Ishikawa (cell line): ENCODE measurements around the gene GPR101.

Experiments
- CEBPB ChIP-seq: IDR thresholded peaks from 2 replicates; pipeline ENCODE4 v1.6.1; 2012
- CREB1 ChIP-seq: IDR thresholded peaks from 2 replicates; pipeline ENCODE4 v1.6.1; 2012; ENCODE audit warnings: low read depth
- EGR1 ChIP-seq: IDR thresholded peaks from 2 replicates; pipeline ENCODE4 v1.6.1; 2012
- EP300 ChIP-seq: IDR thresholded peaks from 2 replicates; pipeline ENCODE4 v1.6.1; 2012; ENCODE audit warnings: borderline replicate concordance
- FOXM1 ChIP-seq: IDR thresholded peaks from 2 replicates; pipeline ENCODE4 v1.6.1; 2012; ENCODE audit warnings: low read depth, borderline replicate concordance
- MAX ChIP-seq: IDR thresholded peaks from 2 replicates; pipeline ENCODE4 v1.6.1; 2012
- NFIC ChIP-seq: IDR thresholded peaks from 2 replicates; pipeline ENCODE4 v1.6.1; 2012
- RAD21 ChIP-seq: IDR thresholded peaks from 2 replicates; pipeline ENCODE4 v1.6.1; 2012; ENCODE audit warnings: low read depth
- REST ChIP-seq: IDR thresholded peaks from 2 replicates; pipeline ENCODE4 v1.6.1; 2012; ENCODE audit warnings: low read depth, mild to moderate bottlenecking
- TAF1 ChIP-seq: IDR thresholded peaks from 2 replicates; pipeline ENCODE4 v1.6.1; 2012; ENCODE audit warnings: low read depth, mild to moderate bottlenecking
- TCF12 ChIP-seq: IDR thresholded peaks from 2 replicates; pipeline ENCODE4 v1.6.1; 2012; ENCODE audit warnings: low read depth
- TEAD4 ChIP-seq: IDR thresholded peaks from 2 replicates; pipeline ENCODE4 v1.6.1; 2012
- USF1 ChIP-seq: IDR thresholded peaks from 2 replicates; pipeline ENCODE4 v1.6.1; 2012
- YY1 ChIP-seq: IDR thresholded peaks from 2 replicates; pipeline ENCODE4 v1.6.1; 2012; ENCODE audit warnings: low read depth
- ZBTB7A ChIP-seq: IDR thresholded peaks from 2 replicates; pipeline ENCODE4 v1.6.1; 2012; ENCODE audit warnings: low read depth

GPR101 gene

GRCh38 chrX:137033774-137034507, at the start of gene GPR101:
Gene GPR101, minus strand, starts transcription at chrX:137033995. Its CDS starts 2,321 bp downstream, at chrX:137031674.
- TF ChIP-seq MAX, result no peak
- TF ChIP-seq EP300, result no peak
- TF ChIP-seq YY1, result no peak
- TF ChIP-seq TEAD4, result no peak
- TF ChIP-seq REST, result no peak
- TF ChIP-seq TCF12, result no peak

GRCh38 chrX:137081239-137081638, 47.4 kb upstream of the GPR101 start:
- no peak for TF ChIP-seq EGR1
- no peak for TF ChIP-seq CEBPB
- no peak for TF ChIP-seq TEAD4
- no peak for TF ChIP-seq YY1
- no peak for TF ChIP-seq CREB1
- no peak for TF ChIP-seq EP300
- TF ChIP-seq TAF1, result no peak

GRCh38 chrX:137072396-137072795, 38.6 kb upstream of the GPR101 start:
- TF ChIP-seq RAD21 (no peak), REST (no peak), YY1 (no peak), MAX (no peak), TEAD4 (no peak), CREB1 (no peak), USF1 (no peak), FOXM1 (no peak), ZBTB7A (no peak), EGR1 (no peak), TAF1 (no peak), CEBPB (no peak), NFIC (no peak)

GRCh38 chrX:137071596-137071995, 37.8 kb upstream of the GPR101 start:
- TF ChIP-seq USF1, result no peak
- no peak for TF ChIP-seq FOXM1

- TF ChIP-seq EGR1, result no peak
- TF ChIP-seq CEBPB, result no peak
- TF ChIP-seq REST, result no peak
- no peak for TF ChIP-seq TEAD4
- no peak for TF ChIP-seq MAX
- no peak for TF ChIP-seq USF1
- no peak for TF ChIP-seq YY1
- TF ChIP-seq RAD21, result no peak
- TF ChIP-seq NFIC, result no peak
- no peak for TF ChIP-seq TAF1
- no peak for TF ChIP-seq FOXM1
- TF ChIP-seq EP300, result no peak
- TF ChIP-seq ZBTB7A, result no peak
Measured at GRCh38 chrX:137067147-137067546, 33.4 kb upstream of the GPR101 start.
